ENCODE data around the gene SLC8A2.
"Not testable (repeated sequence)": the region's sequence is repeated elsewhere in the genome, so short reads cannot be mapped to it uniquely, and the experiment has no call there.

The SLC8A2 gene

GRCh38 chr19:47487551-47488515 is 16.1 kb upstream of the SLC8A2 start:
- no peak for DNase-seq

- no peak for DNase-seq
Measured at GRCh38 chr19:47486900-47487299, 15.2 kb upstream of the SLC8A2 start.

GRCh38 chr19:47486220-47486619 is 14.5 kb upstream of the SLC8A2 start:
- not testable (repeated sequence) for DNase-seq

- peak in 1 of 5 experiments; percentile 59 for DNase-seq
Measured at GRCh38 chr19:47485210-47485609, 13.5 kb upstream of the SLC8A2 start.

GRCh38 chr19:47483800-47484690 is 12.4 kb upstream of the SLC8A2 start, which contains the start of gene KPTN:
KPTN (minus strand) TSS chr19:47484219; CDS start chr19:47484160, 59 bp downstream.
- DNase-seq = peak; percentile 72 to 95 (median 85)

DNA sequence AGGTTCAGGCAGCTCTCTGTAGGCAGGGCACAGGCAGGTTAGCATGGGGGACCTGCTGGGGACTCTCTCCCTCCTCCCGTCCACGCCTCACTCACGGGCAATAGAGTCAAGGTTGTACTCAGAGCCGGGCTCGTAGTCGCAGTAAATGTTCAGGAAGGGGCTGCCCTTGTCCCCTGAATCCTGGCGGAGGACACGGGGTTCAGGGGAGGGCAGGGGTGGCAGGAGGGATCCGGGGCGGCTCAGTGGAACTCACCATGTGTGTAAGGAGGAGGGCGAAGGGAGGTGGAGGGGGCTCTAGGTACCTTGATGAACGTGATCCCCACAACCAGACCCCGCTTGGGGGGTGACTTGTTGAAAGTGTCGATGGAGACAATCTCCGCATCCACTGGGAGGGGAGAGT is 11.5 kb upstream of the SLC8A2 start:
- DNase-seq = no peak

- no peak for DNase-seq
Measured at GRCh38 chr19:47481460-47482052, 9.9 kb upstream of the SLC8A2 start.

- DNase-seq = no peak
Measured at GRCh38 chr19:47480658-47481057, 9.0 kb upstream of the SLC8A2 start.

- no peak for DNase-seq
Measured at GRCh38 chr19:47479701-47480503, 8.2 kb upstream of the SLC8A2 start.

- DNase-seq = no peak
Measured at GRCh38 chr19:47476438-47476972, 4.8 kb upstream of the SLC8A2 start.

- no peak for DNase-seq
Measured at GRCh38 chr19:47475465-47475864, 3.8 kb upstream of the SLC8A2 start.

GRCh38 chr19:47473336-47473735 is 1.6 kb upstream of the SLC8A2 start:
- DNase-seq = no peak

- DNase-seq = no peak
Measured at GRCh38 chr19:47471381-47471732, 336 bp downstream of the SLC8A2 start.

DNA sequence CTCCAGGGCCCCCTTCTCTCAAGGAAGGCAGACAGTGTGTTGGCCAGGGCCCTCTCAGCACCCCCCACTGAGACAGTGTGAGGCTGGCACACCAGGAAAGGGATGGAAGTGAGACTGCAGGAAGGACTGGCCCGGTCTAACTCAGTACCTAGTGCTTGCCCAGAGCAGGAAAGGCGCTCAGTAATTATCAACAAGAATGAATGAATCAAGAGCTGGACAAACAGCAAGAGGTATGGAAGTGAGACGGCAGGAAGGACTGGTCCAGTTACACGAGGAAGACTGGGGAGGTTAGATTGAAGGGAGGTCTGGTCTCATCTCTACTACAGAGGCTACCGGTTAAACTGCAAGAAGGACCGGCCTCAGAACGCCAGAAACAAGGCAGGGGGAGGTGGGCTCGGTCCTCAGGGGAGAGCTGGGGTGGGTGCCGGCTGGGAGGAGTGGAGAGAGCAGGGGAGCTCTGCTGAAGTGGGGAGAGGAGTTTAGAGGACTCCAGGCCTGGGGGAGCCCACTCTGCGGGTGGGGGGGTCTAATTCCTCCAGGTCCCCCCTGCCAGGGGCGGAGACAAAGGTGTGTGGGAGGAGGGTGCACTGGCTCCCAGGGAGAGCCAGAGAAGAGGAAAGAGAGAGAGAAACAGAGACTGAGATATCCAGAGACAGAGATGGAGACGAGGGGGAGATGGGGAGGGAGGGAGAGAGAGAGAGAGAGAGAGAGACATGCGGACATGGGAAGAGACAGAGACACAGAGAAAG is 1.1 kb downstream of the SLC8A2 start:
- DNase-seq = no peak

DNA sequence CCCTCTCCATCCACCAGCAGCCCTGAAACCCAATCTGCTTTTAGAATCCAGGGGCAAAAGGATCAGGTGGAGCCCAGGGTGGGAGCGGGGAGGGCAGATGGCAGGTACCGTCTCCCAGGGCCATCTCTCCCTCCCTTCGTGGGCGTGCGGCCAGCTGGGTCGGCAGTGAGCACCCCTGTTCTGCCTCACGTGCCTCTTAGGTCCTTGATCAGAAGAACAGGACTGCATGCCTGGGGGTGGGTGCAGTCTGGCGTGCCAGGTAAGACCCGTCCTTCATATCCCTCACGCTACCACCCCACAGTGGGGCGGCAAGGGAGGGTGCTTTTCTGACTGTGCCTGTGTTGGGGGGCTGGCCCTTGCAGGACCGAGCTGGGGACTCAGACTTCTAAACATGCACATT is 2.0 kb downstream of the SLC8A2 start:
- no peak for DNase-seq

- no peak for DNase-seq
Measured at GRCh38 chr19:47469363-47469700, 2.4 kb downstream of the SLC8A2 start.

- DNase-seq = no peak
Measured at GRCh38 chr19:47467914-47468313, 3.8 kb downstream of the SLC8A2 start.

- DNase-seq = no peak
Measured at GRCh38 chr19:47465957-47466356, 5.7 kb downstream of the SLC8A2 start.

GRCh38 chr19:47464675-47465419 is 6.8 kb downstream of the SLC8A2 start:
- DNase-seq = no peak

GRCh38 chr19:47461876-47462275 is 9.8 kb downstream of the SLC8A2 start:
- DNase-seq = no peak

All from T-helper 2 cell (primary cell).